HCEC 1CT (cell line): ENCODE results near the gene HAUS8.
"Not testable (repeated sequence)": the region's sequence is repeated elsewhere in the genome, so short reads cannot be mapped to it uniquely, and the experiment has no call there.

Source experiments
- DNase-seq: peaks from one replicate; pipeline ENCODE4 v3.0.0-alpha.2; 2017

HAUS8 gene

DNA sequence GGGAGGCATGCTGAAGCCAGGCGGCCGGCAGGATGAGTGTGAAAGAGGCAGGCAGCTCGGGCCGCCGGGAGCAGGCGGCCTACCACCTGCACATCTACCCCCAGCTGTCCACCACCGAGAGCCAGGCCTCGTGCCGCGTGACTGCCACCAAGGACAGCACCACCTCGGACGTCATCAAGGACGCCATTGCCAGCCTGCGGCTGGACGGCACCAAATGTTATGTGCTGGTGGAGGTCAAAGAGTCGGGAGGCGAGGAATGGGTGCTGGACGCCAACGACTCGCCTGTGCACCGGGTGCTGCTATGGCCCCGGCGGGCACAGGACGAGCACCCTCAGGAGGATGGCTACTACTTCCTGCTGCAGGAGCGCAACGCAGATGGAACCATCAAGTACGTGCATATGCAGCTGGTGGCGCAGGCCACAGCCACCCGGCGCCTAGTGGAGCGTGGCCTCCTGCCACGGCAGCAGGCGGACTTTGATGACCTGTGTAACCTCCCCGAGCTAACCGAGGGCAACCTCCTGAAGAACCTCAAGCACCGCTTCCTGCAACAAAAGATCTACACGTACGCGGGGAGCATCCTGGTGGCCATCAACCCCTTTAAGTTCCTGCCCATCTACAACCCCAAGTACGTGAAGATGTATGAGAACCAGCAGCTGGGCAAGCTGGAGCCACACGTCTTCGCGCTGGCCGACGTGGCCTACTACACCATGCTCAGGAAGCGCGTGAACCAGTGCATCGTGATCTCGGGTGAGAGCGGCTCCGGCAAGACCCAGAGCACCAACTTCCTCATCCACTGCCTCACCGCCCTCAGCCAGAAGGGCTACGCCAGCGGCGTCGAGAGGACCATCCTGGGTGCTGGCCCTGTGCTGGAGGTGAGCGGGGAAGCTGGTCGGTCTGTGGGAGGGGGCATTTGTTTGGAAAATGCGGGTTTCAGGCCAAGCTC lies 26.7 kb upstream of the HAUS8 start:
- DNase-seq: no peak

DNA sequence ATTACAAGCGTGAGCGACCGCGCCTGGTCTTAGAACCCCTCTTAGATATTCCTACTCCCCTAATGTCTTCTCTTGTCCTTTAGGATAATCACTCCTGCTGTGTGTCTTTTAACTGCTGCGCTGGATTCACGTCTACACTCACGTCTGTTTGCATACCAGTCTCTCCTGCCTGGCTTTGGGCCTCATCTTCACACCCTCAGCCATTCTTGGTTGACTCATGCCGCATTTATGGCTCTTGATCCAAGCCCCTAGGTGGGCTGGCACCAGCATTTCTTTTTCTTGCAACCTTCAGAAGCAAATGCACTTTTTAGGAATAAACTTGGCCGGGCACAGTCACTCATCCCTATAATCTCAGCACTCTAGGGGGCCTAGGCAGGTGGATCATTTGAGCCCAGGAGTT lies 23.1 kb upstream of the HAUS8 start:
- no peak for DNase-seq

DNA sequence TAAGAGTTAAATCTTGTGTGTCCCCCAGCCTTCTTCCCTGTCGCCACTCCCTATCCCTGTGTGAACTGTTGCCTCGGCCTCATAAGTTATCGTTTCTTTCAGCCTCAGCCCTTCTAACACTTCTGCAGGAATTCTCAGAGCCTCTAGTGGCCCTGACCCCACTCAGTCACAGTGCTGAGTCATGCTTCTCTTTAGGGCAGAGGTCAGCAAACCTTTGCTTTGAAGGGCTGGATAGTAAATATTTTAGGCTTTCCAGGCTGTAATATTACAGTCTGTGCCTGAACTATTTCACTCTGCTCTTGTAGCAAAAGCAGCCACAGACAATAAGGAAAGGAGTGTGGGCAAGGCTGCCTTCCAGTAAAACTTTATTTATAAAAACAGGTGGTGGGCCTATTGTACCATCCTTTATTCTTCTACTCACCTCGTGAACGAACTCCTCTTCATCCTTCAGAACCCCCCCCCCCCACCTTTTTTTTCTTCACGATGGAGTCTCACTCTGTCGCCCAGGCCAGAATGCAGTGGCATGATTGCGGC lies 22.4 kb upstream of the HAUS8 start:
- peak; percentile 62 for DNase-seq

DNA sequence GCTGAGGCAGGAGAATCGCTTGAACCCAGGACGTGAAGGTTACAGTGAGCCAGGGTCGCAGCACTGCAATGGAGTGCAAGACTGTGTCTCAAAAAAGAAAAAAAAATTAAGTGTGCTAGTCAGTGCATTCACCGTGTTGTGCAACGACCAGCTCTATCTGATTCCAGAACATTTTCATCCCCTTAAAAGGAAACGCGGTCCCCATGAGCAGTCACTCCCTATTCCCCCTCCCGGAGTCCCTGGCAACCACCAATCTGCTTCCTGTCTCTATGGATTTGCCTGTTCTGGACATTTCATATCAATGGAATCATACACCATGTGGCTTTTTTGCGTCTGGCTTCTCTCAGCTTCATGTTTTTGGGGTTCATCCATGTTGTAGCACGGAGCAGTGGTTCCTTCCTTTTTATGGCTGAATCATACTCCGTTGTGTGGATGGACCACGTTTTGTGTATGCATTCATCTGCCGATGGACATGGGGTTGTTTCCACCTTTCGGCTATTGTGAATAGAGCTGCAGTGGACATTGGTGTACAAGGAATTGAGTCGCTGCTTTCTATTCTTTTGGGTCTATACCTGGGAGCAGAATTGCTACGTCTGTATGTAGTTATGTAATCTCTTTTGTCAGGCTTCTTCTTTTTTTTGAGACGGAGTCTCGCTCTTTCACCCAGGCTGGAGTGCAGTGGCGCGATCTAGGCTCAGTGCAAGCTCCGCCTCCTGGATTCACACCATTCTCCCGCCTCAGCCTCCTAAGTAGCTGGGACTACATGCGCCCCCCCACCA lies 20.1 kb upstream of the HAUS8 start:
- DNase-seq: peak; percentile 78

DNA sequence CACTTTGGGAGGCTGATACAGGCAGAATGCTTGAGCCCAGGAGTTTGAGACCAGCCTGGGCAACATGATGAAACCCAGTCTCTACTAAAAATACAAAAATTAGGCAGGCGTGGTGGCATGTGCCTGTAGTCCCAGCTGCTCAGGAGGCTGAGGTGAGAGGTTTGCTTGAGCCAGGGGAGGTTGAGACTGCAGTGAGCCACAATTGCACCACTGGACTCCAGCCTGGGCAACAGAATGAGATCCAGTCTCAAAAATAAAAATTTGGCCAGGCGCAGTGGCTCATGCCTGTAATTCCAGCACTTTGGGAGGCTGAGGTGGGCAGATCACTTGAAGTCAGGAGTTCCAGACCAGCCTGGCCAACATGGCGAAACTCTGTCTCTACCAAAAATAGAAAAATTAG lies 19.4 kb upstream of the HAUS8 start:
- DNase-seq: not testable (repeated sequence)

GRCh38 chr19:17092696-17093095 lies 17.4 kb upstream of the HAUS8 start:
- no peak for DNase-seq

- DNase-seq: no peak
Observed at GRCh38 chr19:17091758-17092333, 16.6 kb upstream of the HAUS8 start.

GRCh38 chr19:17090583-17090982 lies 15.3 kb upstream of the HAUS8 start:
- DNase-seq: no peak

DNA sequence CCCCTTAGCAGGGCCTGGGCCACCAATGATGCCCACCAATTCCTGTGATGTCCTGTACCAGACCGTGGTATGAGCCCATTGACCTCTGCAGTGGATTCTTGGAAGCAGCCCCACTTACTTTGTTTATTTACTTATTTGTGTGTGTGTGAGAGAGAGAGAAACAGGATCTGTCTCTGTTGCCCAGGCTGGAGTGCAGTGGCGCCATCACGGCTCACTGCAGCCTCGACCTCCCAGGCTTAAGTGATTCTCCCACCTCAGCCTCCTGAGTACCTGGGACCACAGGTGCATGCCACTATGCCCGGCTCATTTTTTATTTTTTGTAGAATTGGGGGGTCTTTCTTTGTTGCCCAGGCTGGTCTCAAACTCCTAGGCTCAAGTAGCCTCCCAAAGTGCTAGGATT lies 13.3 kb upstream of the HAUS8 start:
- no peak for DNase-seq

DNA sequence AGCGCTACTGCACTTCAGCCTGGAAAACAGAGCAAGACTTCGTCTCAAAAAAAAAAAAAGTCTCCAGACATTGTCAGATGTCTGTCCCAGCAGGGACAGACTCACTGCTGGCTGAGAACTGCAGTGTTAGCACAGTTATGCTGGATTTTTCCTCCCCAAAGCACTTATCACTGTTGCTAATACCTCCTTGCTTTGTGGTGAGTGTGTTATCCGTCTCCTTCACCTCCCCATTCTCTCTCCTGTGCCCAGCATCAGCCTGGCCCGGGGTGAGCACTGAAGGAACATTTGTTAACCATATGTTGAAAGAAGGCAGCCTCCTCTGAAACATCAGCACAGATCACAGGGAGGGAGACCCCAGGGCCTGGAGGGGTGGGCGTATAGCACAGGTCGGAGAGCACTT lies 11.6 kb upstream of the HAUS8 start:
- DNase-seq: no peak

GRCh38 chr19:17086120-17086519 lies 10.9 kb upstream of the HAUS8 start:
- DNase-seq: no peak

GRCh38 chr19:17081672-17082630 lies 6.7 kb upstream of the HAUS8 start:
- DNase-seq: no peak

- DNase-seq: no peak
Observed at GRCh38 chr19:17080440-17080801, 5.2 kb upstream of the HAUS8 start.

GRCh38 chr19:17079710-17080439 lies 4.6 kb upstream of the HAUS8 start:
- DNase-seq: peak; percentile 100

DNA sequence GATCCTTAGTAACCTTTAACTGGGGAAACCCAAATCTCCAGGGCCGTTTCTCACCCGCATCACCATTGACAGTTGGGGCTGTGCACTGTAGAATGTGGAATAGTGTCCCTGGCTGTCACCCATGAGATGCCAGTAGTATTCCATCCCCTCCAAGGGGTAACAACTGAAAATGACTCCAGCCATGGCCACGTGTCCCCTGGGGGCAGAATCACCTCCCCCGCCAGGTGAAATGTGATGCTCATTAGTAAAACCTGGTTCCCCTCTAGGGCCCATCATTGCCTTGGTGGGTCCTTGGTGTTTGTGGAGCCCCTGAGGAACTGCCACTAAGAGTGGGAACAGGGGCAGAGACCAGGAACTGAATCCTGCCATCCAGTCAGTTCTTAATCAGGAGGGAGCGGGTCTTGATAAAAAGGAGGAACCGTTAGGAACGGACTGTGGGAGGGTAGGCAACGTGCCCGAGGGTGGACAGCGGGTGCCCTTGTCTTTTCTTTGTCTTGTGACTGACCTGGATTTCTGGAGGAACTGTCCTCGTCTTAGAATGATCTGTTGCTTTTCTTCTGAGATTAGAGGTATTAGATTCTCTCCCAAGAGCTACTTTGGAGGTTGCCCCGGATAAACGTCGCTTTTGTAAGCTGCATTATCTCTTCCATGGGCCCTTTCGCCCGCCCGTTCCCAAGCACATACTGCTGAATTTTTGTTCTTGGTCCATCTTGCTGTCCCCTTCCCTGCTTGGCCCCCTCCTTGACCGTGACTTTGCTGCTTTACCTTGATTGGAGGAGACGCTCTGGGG lies 3.9 kb upstream of the HAUS8 start:
- no peak for DNase-seq

- no peak for DNase-seq
Observed at GRCh38 chr19:17078036-17078919, 3.0 kb upstream of the HAUS8 start.

- DNase-seq: no peak
Observed at GRCh38 chr19:17077447-17078028, 2.3 kb upstream of the HAUS8 start.

DNA sequence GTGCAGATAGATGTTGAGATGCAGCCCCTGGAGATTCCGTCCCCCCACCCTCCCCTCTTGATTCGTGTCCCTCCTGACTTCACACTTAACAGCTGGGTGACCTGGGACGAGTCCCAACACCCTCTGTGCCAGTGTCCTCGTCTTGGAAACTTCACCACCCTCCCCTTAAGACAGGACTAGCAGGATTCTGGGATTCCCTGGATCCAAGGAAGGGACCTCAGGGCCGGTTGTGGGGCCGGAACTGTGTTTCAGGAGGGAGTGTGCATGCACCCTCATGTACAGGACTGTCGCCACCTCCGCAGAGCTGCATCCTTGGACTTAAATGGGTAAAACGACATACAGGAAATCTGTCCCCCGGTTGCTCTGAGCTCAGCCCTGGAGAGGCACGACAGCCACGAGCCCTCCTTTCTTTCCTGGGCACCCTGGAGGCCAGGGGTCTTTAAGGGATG lies 1.3 kb upstream of the HAUS8 start:
- no peak for DNase-seq
